Pons (tissue), 1 donor: Measurements from ENCODE around the gene SECISBP2L.

Experiments used
- DNase-seq: peaks from one replicate; pipeline ENCODE4 v3.0.0-alpha.2; 2016; ENCODE audit warnings: low spot score

SECISBP2L gene

DNA sequence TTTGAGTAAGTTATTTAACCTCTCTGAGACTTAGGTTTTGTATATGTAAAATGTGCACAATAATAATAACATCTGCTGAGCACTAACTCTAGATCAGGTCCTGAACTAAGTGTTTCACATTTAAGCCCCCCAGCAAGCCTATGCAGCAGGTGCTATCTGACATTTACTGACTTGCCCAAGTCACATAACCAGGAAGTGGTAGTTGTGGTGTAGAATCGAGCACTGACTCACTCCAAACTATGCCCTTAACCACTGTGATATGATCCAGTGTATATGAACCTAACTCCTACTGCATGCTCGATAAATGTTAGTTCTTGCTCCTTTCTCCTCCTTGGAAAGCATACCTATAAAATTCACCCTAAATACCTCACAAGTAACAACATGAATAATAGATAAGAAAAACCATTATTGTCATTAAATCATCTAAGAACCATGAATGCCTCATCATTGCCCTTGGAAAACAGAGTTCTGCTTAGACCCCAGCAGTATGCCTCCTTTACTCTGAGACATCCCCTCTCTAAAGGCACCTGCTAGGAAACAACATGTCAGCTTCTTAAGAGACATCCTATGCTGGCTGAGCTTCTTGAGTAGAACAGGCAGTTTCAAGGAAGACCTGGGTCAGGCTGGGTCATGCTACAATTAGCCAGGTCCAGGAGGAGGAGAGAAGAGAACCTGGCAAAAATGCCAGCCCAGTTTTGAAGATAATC is 79.5 kb downstream of the SECISBP2L start:
- DNase-seq: no peak

DNA sequence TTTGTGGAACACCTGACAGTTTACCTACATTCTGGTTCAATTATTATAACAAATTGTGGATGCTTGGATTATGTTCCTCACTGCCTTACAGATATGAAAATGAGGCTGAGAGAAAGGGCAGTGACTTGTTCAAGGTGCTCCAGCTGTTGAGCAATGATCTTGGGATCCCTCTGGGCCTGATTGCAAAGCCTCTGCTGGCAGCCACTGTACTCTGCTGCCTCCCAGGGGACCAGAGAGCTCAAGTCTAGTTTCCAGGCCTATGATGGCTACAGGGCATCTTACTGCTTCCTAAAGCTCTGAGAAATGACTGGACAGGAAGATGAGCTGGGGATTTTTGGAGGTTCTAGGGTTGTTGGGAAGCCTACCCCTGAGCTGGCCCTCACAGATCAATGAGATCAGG is 80.3 kb downstream of the SECISBP2L start:
- DNase-seq: peak; percentile 36

GRCh38 chr15:48964898-48965297 is 81.3 kb downstream of the SECISBP2L start:
- no peak for DNase-seq

DNA sequence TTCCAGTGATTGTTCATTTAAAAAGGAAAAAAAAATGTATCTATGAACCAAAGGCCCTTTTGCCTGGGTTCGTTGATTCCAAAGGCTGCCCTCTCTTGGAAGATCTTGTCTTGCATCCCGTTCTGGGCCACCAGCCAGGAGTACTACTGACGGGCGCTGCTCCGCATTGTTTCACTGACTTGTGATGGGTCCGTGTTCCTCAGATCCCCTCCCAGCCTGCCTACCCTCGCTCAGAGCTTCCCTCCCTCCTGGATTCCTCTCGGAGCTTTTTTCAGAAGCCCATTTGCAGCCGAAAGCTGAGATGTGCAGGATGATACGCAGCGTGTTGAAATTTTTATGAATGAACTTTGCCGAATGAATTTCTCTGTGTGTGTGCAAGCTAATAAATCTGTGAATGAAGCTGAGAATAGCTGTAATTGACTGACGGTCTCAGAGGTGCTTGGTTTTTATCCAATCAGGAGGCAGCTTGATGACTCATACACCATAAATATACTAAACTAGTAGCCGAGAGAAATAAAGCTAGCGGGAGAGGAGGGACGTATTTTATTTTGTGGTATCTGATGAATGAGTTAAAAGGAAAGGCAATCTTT is 82.6 kb downstream of the SECISBP2L start, which contains the start of gene SHC4:
SHC4 (minus strand) TSS at position 396 of the 590 bp plus-strand sequence. CDS start 904 bp downstream, outside the sequence.
- DNase-seq: peak; percentile 87

GRCh38 chr15:48962662-48963523 is 83.4 kb downstream of the SECISBP2L start:
- no peak for DNase-seq

GRCh38 chr15:48955967-48956366 is 90.3 kb downstream of the SECISBP2L start:
- DNase-seq: no peak

- DNase-seq: no peak
Measured at GRCh38 chr15:48955370-48955769, 90.9 kb downstream of the SECISBP2L start.

DNA sequence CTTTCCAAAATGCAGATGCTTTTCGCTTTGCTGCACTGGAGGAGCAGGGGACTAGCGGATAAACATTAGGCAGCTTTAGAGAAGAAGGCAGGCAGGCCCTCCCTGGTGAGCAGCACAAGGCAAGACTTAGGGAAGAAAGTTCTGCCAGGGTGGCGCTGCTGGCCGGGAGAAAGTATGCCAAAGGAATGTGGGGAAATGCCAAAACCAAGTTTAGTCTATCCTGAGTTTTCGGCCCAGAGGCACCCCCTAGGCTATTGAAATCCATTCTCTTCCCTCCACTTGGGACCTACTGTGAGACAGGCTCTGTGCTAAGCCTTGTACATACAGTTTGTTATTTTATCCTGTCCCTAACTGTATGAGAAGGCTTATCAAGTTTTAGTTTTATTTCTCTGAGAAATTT is 91.7 kb downstream of the SECISBP2L start:
- DNase-seq: no peak

DNA sequence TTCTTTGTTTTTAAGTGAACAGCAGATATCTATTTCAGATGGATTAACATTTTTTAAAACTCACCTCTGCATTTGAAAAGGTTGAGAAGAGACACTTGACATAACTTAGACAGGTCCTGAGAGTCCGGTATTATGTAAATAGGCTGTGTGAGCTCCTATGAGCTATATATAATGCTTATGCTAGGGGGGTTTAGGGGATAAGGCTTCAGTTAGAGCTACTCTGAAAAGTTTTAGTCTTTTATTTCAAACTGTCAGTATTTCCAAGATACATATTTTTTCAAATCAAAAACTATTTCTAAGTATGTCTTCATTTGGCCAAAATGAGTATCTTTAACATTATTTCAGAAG is 99.4 kb downstream of the SECISBP2L start:
- no peak for DNase-seq

DNA sequence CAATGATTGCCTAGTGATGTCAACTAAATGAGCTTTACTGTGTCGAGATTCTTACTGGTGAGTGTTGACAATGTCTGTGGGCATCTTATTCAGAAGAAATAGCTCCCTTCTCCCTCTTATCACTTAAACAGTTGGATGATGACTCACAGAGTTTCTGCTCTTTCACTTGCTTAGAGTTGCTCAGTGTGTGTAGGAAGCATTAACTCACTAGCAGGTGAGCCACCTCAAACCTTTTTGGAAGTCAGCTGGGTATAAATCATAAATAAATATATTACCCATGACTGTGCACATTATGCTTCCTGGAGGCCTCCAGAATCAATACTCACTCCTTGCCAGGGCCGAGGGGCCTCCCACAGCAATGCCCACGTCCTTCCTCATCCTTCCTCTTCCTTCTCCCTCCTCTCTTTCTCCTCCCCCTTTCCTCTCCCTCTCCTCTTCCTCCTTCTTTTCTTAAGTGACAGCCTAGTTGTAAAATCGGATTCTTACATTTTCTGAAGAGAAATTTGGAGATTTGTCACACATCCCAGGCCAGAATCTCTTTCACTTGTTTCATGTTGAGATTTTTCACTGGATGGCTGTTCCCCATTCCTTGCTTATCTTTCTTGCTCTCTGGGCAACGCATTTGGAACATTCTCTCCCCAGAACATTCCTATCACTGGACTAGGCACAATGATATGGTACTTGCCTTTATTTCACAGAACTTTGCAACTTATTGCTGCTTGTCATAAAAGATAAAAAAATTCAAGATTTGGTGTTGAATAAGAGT is 100.0 kb downstream of the SECISBP2L start:
- no peak for DNase-seq

DNA sequence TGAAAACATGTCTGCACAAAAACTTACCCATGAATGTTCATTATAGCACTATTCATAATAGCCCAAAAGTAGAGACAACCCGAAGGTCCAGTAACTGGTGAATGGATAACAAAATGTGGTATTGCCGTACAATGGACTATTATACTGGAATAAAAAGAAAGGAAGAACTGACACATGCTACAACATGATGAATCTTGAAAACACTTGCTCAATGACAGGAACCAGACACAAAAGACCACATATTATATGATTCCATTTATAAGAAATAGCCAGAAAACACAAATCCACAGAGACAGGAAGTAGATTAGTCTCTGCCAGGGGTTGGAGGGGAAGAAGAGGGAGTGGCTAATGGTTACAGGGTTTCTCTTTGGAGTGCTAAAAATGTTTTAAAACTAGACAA is 100.9 kb downstream of the SECISBP2L start:
- no peak for DNase-seq

DNA sequence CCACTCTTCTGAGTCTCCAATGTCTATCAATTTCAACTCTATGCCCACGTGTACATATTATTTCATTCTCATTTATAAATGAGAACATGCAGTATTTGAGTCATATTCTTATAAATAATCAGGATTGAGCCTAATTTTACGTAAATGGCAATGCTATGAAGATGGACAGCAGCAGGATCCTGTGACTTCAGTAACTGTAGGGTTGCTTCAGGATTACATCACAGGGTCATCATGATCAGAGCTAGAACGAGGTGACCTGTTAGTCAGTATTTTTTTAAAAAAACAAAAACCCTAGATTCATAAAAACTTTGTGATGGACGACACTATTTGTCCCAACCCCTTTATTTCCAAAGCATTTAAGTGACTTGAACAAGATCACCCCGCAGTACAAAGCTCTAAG is 104.3 kb downstream of the SECISBP2L start:
- no peak for DNase-seq

GRCh38 chr15:48940508-48940907 is 105.7 kb downstream of the SECISBP2L start:
- no peak for DNase-seq

DNA sequence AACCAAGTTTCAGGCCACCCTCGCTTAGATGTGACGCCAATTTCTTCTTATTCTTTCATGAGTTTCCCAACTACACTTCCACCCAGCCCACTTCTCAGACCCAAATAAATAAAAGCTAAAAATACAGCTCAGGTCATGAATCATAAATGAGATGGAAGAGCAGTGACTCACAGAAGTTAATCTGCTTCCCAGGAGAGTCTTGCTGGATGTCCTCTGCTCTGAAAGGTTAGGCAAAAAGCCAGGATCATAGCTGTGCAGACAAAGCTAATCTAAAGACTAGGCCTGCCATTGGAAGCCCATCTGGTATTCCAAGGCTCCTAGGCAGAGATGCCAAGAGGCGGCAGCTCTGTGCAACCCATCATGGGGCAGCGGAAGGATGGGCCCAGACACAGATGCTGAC is 106.6 kb downstream of the SECISBP2L start:
- DNase-seq: peak; percentile 16
